Stimulated activated CD4-positive, alpha-beta T cell treated with anti-CD3 and anti-CD28 coated beads, Interleukin-4, amount 100 ng/mL, for 4 hours (primary cell): ENCODE measurements around the gene KRTAP3-3.
"Not testable (repeated sequence)": the region's sequence is repeated elsewhere in the genome, so short reads cannot be mapped to it uniquely, and the experiment has no call there.

Source experiments
- DNase-seq, 2 experiments: peaks; one replicate each; pipeline ENCODE4 v3.0.0-alpha.2; 2020

KRTAP3-3 gene

GRCh38 chr17:41003926-41004325, 10.0 kb upstream of the KRTAP3-3 start:
- no peak for DNase-seq

DNA sequence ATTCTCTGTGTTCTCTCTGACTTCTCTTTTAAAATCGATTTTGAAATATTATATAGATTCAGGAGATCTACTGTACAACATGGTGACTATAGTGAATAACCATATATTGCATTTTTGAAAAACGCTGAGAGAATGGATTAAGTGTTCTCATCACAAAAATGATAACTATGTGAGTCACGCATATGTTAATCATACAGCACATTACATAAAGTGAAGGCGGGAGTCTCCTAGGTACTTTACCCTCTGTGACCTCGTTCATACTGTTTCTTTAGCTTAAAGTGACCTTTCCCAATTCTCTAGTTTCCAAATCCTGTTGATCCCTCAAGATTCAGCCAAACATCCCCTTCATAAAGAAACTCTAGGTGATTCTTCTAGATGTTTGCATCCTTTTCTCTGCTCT, 8.8 kb upstream of the KRTAP3-3 start:
- no peak for DNase-seq

GRCh38 chr17:41001795-41002194, 7.8 kb upstream of the KRTAP3-3 start:
- no peak for DNase-seq

DNA sequence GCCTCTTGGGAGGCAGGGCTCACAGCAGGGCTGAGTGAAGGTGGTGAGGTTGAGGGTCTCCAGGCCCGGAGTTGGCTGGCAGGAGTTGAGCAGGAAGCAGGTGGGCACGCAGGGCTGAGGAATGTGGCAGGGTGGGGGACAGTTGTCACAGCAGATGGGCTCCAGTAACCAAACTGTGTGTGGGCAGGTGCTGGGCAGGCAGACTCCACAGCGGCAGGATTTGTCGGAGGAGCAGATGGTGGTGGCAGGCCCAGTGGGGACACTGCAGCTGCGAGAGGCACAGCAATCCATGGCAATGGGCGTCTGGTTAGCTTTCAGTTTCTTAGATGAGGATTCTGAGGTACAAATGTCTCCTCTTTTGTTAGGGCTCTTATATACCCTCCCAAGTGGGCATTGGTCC, 5.6 kb upstream of the KRTAP3-3 start, which contains the start of gene KRTAP3-2:
Gene KRTAP3-2 (minus strand): TSS at position 344 of the 400 bp plus-strand sequence. CDS start 53 bp downstream, at position 291.
- DNase-seq: not testable (repeated sequence)

DNA sequence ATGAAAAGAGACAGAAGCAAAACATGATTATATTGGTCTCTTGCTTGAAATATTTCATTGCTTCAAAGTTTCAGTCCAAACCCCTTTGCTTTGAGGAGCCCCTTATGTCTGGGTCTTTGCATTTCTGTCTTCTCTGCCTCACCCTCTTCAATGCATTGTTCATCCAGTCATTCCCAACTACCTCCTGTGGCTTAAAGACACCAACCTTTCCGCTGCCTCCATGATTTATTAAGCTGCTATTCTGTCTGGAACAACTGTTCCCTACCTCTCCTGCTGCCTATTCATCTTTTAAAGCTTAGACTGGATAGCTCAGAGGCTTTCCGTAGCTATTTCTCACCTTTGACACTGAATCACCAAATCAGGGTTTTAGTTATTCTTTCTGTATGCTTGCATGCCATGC, 3.4 kb upstream of the KRTAP3-3 start:
- DNase-seq: no peak

GRCh38 chr17:40996829-40997228, 2.9 kb upstream of the KRTAP3-3 start:
- DNase-seq: no peak

DNA sequence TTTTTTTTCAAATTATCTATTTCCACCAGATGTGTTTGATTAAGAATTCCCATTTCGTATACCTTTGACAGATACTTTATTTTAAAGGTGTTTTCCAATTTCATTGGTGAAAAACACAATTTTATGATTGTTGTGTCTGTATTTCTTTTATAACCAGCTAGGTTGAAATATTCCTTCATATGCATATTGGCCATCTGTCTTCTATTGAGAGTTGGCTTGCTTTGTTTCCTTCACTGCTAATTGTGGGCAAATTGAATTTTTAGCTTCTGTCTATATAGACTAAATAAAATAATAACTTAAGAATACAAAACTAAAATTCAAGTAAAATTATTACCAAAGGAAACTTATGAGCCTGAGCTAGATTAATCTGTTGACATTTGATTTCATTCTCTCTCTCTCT, 1.2 kb upstream of the KRTAP3-3 start:
- no peak for DNase-seq

DNA sequence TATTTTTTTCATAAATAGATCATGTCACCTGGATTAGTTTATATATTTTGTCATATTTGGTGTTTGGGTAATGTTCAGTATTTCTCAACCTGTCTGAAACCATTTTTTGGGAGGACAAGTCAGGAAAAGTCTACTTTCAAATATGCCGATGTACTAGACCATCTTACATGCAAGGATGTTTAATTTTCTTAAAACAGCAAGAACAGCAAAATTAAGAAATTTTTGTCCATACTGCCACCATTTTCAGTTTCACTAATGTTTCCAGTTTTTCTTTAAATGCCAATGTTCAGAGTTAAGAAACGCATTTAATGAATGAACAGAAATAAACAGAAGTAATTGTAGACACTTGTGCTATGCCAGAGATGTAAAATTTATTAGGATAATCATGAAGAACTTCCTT, 880 bp downstream of the KRTAP3-3 start:
- no peak for DNase-seq

GRCh38 chr17:40992666-40993065, 1.3 kb downstream of the KRTAP3-3 start:
- DNase-seq: no peak

DNA sequence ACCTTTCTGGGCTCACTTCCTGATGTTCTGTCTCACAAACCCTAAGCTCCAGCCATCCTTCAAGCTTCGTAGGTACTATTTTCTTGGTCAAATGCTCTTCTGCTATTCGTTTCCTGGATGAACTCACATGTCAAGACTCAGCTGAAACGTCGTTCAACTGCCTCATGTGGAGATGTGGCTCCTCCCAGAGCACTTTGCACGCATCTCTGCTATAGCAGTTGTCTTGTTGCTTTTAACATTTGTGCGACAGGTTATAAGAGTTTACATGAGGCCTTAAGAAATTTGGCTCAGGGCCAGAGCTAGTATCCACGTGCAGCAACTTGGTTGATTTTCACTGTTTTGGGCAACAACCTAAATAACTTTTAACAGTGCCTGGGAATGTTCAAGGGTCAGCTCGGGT, 7.0 kb downstream of the KRTAP3-3 start:
- no peak for DNase-seq

GRCh38 chr17:40984226-40984625, 9.7 kb downstream of the KRTAP3-3 start, which contains the start of gene KRT40:
Gene KRT40, minus strand, starts transcription at chr17:40984326. Its CDS starts 53 bp downstream, at chr17:40984273.
- DNase-seq: no peak

- no peak for DNase-seq
Observed at GRCh38 chr17:40981115-40981514, 12.8 kb downstream of the KRTAP3-3 start.

DNA sequence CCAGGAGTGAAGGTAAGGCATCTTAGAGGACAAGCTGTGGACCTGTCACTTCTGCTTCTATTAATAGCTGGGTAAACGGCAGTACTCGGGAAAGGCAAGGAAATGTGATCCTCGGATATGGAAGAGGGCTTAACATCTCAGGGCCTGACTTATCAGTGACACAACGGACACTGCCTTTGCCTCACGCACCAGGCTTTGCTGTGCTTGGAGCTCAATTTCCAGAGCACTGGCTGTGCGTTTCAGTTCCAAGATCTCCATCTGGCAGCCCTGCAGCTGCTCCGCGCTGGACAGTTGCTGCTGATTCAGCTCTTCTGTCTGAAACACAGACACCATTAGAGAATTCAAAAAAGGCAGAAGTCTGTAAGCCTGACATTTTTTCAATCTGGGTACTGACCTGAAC, 13.4 kb downstream of the KRTAP3-3 start:
- DNase-seq: no peak

DNA sequence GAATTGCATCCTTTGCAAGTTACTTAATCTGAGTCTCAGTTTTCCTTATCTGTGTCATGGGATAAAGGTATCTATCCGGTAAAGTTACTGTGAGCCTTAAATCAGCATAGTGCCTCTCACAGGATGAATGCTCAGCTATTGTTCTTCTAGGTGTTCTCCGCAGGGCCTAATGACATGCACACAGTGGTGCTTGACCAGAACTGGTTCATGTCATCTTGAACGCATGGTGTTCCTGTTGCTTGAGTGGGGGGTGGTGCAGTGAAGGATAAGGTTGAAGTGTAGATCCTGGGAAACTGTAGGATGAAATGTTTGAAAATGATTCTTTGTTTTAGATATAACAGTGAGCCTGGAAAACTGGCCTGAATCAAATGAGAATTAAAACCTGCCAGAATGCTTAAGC, 13.8 kb downstream of the KRTAP3-3 start:
- DNase-seq: no peak

- DNase-seq: no peak
Observed at GRCh38 chr17:40978575-40979151, 15.3 kb downstream of the KRTAP3-3 start.

- DNase-seq: no peak
Observed at GRCh38 chr17:40975516-40975915, 18.4 kb downstream of the KRTAP3-3 start.

DNA sequence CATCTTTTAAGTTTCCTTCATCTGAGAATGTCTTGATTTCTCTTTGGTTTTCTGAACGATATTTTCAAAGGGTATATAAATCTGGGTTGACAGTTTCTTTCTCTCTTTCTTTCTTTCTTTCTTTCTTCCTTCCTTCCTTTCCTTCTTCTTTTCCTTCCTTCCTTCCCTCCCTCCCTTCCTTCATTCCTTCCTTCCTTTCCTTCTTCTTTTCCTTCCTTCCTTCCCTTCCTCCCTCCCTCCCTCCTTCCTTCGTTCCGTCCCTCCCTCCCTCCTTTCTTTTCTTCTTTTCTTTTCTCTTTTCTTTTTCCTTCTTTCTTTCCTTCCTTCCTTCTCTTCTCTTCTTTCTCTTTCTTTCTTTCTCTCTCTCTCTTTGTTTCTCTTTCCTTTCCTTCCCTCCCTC, 19.6 kb downstream of the KRTAP3-3 start:
- no peak for DNase-seq

- DNase-seq: no peak
Observed at GRCh38 chr17:40967582-40967981, 26.4 kb downstream of the KRTAP3-3 start.

DNA sequence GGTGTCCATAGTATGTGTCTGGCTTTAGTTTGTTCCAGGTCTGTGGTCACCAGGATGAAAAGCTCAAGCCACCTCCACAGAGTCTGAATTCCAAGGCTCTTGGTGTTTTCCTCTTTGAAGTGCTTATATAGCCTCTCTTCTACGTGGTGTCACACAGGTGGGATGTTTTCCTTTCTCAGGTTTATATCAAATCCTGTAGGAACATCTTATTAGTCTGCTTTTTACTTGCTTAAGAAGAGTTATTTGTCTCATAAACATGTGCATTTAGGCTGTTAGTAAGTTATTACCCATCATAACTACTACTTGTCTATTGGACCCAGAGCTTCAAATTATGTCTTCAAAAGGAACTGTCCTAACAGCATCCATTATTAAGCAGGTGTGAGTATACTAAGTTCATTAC, 27.1 kb downstream of the KRTAP3-3 start, which contains the start of gene KRT39:
Gene KRT39 (minus strand): TSS at position 101 of the 400 bp plus-strand sequence. CDS start 92 bp downstream, at position 9.
- no peak for DNase-seq

DNA sequence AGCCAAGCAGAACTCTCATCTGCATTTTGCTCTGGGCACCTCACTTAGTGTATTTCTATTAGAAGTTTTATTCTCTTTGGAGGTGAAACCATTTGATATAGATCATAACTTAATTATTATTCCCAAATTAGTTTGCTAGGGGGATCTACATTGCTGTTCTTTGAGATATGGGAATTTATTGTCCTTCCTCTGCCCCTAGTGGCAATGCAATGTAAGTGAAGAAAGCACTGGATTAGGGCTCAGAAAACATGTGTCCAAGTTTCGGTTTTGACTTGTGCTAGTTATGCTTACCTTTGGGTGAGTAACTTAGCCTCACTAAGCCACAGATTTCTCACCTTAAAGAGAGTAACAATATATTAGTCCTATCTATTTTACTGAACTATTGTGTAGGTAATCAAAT, 30.1 kb downstream of the KRTAP3-3 start:
- no peak for DNase-seq

DNA sequence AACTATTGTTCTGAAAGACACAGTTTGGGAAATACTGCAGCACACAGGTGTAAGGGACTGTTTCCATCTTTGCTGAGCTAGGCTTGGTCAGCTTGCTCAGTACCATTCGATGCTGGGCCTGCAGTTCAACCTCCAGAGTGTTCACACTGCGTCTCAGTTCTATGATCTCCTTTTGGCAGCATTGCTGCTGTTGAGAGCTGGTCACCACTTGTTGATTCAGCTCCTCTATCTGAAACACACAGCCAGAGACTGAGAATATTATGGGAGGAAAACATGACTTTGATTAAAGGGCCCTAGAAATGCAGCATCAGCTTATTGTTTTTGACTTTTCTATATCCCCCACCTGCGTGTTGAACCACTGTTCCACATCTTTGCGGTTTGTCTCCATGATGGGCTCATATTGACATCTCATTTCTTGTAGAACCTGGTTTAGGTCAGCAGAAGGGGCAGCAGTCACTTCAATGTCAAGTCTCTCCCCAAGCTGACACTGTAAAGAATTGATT, 31.9 kb downstream of the KRTAP3-3 start:
- DNase-seq: no peak

- DNase-seq: no peak
Observed at GRCh38 chr17:40961591-40961990, 32.4 kb downstream of the KRTAP3-3 start.

GRCh38 chr17:40960144-40960543, 33.8 kb downstream of the KRTAP3-3 start:
- no peak for DNase-seq

DNA sequence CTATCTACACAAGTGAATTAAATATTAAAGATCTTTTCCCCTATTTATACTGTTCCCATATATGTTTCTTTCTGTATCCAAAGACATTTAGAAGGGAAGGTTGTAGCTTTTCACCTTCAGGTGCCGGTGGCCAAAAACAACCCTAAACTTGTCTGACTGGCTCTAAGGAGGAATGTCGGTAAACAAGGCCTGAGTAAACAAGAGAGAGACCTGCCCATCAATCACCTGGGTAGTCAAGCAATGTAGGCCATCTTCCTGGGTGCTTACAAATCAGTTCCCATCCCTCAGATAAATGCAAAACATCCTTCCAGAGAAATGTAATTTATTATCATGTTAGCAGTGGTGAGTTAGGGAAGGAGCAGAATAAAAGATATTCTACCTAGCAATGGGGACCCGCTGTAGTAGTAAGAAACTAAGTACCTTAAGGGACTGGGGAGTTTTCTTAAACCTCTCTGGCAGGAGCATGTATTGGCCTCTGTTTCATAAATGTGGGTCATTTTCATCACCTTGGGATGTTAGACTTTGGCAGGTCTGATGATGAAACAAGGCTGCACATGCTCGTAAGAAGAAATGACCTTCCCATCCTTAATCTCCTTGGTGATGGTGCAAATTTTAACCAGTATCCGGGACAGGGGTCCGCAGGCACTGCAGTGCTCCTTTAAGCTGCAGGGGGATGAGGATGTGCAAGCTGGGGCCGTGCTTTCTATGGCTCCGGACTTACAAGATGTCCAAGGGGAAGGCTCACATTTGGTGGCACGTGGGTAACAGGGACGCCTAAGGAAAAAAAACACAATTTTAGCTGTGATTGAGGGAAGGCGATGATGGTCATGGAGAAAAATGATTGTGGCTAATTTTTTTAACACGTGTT, 35.6 kb downstream of the KRTAP3-3 start:
- DNase-seq: no peak
